IPS DF 6.9 (cell line): ENCODE data around the gene TNFAIP2.
A peak's percentile ranks its signal among the peaks of the same experiment; 100 is the strongest.

ENCODE experiments used
- DNase-seq: peaks from one replicate; pipeline ENCODE4 v3.0.0-alpha.2; 2013; ENCODE audit warnings: low read depth, low spot score
- H3K27ac ChIP-seq: one replicate; pipeline ENCODE4 v1.5.1; 2013; ENCODE audit warnings: low read length, control low read depth
- H3K27me3 ChIP-seq: 2 replicates; pipeline ENCODE4 v1.6.1; 2013; ENCODE audit warnings: mild to moderate bottlenecking, low read length; ENCODE audit not compliant: control insufficient read depth, insufficient read depth
- H3K36me3 ChIP-seq: 2 replicates; pipeline ENCODE4 v1.6.1; 2013; ENCODE audit warnings: low read length; ENCODE audit not compliant: control insufficient read depth, insufficient read depth
- H3K4me1 ChIP-seq: 2 replicates; pipeline ENCODE4 v1.6.1; 2013; ENCODE audit warnings: low read length; ENCODE audit not compliant: control insufficient read depth, insufficient read depth
- H3K4me3 ChIP-seq: 2 replicates; pipeline ENCODE4 v1.5.1; 2013; ENCODE audit warnings: mild to moderate bottlenecking, low read length
- H3K9me3 ChIP-seq: 2 replicates; pipeline ENCODE4 v1.6.1; 2013; ENCODE audit warnings: low read length, inconsistent platforms; ENCODE audit not compliant: control insufficient read depth, insufficient read depth
- WGBS: extraction: QIAGEN DNeasy Blood & Tissue Kit; methylation state at CpG from one replicate; pipeline ENCODE4 v1.1.7; 2013; ENCODE audit warnings: mixed read lengths, missing lambda C conversion rate; ENCODE audit not compliant: insufficient read length, insufficient coverage; 5-methylcytosine and 5-hydroxymethylcytosine counted together

The TNFAIP2 gene

DNA sequence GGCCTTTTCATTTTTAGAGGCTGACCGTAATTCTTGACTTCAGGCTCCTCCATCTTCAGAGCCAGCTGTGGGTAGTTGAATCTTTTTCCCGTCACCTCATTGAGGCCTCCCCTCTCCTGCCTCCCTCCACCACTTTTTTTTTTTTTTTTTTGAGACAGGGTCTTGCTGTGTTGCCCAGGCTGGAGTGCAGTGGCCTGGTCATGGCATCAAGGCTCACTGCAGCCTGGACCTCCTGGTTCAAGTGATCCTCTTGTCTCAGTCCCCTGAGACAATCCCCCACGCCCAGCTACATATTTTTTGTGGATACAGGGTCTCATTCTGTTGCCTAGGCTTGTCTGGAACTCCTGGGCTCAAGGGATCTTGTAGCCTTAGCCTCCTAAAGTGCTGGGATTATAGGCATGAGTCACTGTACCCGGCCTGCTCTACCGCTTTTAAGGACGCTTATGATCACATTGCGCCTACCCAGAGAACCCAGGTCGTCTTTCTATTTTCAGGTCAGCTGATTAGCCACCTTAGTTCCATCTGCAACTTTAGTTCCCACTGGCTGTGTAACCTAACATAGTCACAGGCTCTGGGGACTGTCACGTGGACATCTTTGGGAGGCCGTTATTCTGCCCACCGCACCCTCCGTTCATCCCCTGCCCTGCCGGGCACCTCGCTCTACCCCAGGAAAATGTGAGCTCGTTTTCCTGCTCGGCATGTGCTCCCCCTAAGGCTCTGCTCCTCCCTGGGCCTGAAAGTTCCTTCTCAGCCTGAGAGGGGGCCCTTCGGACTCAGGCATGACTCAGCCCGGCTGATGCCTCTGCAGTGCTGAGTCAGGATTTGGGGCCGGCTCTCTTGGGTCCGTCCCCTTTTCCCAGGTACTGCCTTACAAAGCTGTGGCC lies 13.4 kb downstream of the TNFAIP2 start:
- Histone ChIP-seq H3K4me3 (no peak overlapping the region), H3K9me3 (no peaks in the 10 kb centered on the region), H3K27me3 (no peaks in the 10 kb centered on the region), H3K27ac (no peak overlapping the region), H3K4me1 (peaks cover 7% of the 10 kb centered on the region; the same call in 1 of the 2 replicates), H3K36me3 (peaks cover 13% of the 10 kb centered on the region)
- WGBS = no CpG with 5 or more reads among the region's 20 CpGs
- DNase-seq = no peak

DNA sequence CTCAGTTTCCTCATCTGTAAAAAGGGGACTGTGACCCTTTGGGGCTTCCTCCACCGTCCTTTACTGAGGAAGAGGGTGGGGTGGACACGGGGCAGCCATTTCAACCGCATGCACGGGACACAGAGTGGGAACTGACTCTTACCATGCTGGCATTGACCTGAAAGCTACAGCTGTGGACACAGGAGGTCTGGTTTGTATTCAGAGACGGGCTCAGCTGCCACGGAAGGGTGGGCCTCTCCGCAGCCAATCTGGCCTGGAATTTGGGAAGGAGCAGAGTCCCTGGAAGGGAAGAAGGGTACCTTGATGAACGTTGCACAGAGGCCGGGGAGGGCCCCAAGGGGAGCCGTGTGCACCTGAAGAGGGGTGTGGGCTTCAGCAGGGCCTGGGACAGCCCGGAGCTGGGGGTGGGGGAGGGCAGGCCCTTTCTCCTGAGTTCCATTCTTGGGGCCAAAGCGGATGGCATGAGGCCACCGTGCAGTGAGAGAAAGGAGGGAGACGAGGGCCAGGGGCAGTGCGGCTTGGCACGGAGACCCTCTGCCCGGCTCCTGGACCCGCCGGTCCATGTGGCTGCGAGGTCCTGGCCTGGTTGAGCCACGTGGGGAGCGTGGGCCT lies 14.5 kb downstream of the TNFAIP2 start:
- Histone ChIP-seq H3K9me3 (no peaks in the 10 kb centered on the region), H3K4me1 (peaks cover 7% of the 10 kb centered on the region; the same call in 1 of the 2 replicates), H3K36me3 (peaks cover 11% of the 10 kb centered on the region), H3K27me3 (no peaks in the 10 kb centered on the region), H3K4me3 (no peak overlapping the region), H3K27ac (no peak overlapping the region)
- no peak for DNase-seq
- no CpG with 5 or more reads among the region's 22 CpGs for WGBS

- no CpG with 5 or more reads among the region's 66 CpGs for WGBS
- H3K4me3 ChIP-seq = peak overlapping the region; percentile 21; the same call in 1 of the 2 replicates
- H3K4me1 ChIP-seq = peaks cover 7% of the 10 kb centered on the region; the same call in 1 of the 2 replicates
- H3K36me3 ChIP-seq = peaks cover 5% of the 10 kb centered on the region; the same call in 1 of the 2 replicates
- H3K27ac ChIP-seq = no peak overlapping the region
- no peaks in the 10 kb centered on the region for H3K9me3 ChIP-seq
- no peak for DNase-seq
- no peaks in the 10 kb centered on the region for H3K27me3 ChIP-seq
Observed at GRCh38 chr14:103138301-103139131, 15.3 kb downstream of the TNFAIP2 start.

- Histone ChIP-seq H3K27ac (no peak overlapping the region), H3K27me3 (no peaks in the 10 kb centered on the region), H3K4me3 (peak overlapping the region; percentile 21; the same call in 1 of the 2 replicates), H3K4me1 (peaks cover 7% of the 10 kb centered on the region; the same call in 1 of the 2 replicates), H3K36me3 (no peaks in the 10 kb centered on the region; the same call in 1 of the 2 replicates), H3K9me3 (no peaks in the 10 kb centered on the region)
- DNase-seq = no peak
- no CpG with 5 or more reads among the region's 29 CpGs for WGBS
Observed at GRCh38 chr14:103139132-103140025, 16.1 kb downstream of the TNFAIP2 start.

- H3K4me1 ChIP-seq = peaks cover 7% of the 10 kb centered on the region; the same call in 1 of the 2 replicates
- H3K4me3 ChIP-seq = no peak overlapping the region
- no peak for DNase-seq
- H3K27me3 ChIP-seq = no peaks in the 10 kb centered on the region
- H3K27ac ChIP-seq = no peak overlapping the region
- no peaks in the 10 kb centered on the region for H3K36me3 ChIP-seq
- H3K9me3 ChIP-seq = no peaks in the 10 kb centered on the region
- no CpG with 5 or more reads among the region's 12 CpGs for WGBS
Observed at GRCh38 chr14:103140316-103141109, 17.3 kb downstream of the TNFAIP2 start.

- no peaks in the 10 kb centered on the region for H3K27me3 ChIP-seq
- H3K4me3 ChIP-seq = no peak overlapping the region
- H3K9me3 ChIP-seq = no peaks in the 10 kb centered on the region
- H3K27ac ChIP-seq = no peak overlapping the region
- no peaks in the 10 kb centered on the region for H3K36me3 ChIP-seq
- WGBS = no CpG with 5 or more reads among the region's 8 CpGs
- no peak for DNase-seq
- H3K4me1 ChIP-seq = peaks cover 7% of the 10 kb centered on the region; the same call in 1 of the 2 replicates
Observed at GRCh38 chr14:103141117-103141796, 18.0 kb downstream of the TNFAIP2 start.

DNA sequence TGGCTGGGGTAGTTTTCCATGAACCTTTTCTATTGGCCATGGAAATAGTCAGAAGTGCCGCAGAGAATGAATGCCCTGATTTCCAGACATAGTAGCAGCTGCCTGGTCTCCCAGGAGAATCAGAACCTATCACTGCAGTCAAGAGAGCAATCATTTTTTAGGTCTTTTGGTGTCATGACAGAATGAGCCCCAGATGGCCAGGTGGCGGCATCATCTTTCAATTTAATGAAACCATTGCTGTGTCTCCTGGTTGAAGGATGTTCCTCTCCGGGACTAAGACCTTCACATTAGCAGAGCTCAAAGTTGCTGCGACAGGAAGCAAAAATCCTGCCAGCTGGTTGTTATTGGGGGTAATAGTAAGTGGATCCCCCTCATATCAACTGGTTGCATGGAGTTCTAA lies 18.8 kb downstream of the TNFAIP2 start:
- Histone ChIP-seq H3K27ac (no peak overlapping the region), H3K9me3 (no peaks in the 10 kb centered on the region), H3K36me3 (no peaks in the 10 kb centered on the region), H3K4me1 (peaks cover 7% of the 10 kb centered on the region; the same call in 1 of the 2 replicates), H3K27me3 (no peaks in the 10 kb centered on the region), H3K4me3 (no peak overlapping the region)
- DNase-seq = no peak
- WGBS = no CpG with 5 or more reads among the region's 4 CpGs

DNA sequence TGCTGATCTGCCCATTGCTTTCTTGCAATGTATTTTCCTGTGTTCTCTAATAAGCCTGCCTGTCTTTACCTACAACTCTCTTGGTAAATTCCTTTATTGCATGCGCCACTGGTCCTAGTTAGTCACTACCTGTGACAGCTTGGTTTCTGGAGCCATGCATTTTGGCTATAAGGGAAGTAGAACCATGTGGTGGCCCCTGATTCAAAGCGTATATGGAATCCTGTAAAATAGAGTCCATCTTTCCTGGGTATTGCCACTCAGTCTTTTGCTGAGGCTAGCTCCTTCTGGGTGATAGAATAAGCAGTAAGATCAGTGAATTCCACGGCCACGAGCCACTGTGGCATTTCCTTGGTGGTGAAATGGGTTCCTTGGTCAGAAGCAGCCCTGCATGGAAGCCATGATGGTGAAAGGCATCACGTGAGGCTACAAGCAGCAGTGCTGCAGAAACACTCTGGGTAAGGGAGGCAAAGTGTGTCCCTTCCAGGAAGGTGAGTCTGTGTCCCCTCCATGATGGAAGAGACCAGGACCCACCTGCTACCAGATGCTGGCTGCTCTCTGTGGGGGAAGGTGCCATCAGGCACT lies 19.6 kb downstream of the TNFAIP2 start:
- Histone ChIP-seq H3K9me3 (no peaks in the 10 kb centered on the region), H3K36me3 (no peaks in the 10 kb centered on the region), H3K27me3 (no peaks in the 10 kb centered on the region), H3K27ac (no peak overlapping the region), H3K4me3 (no peak overlapping the region), H3K4me1 (peaks cover 6% of the 10 kb centered on the region; the same call in 1 of the 2 replicates)
- no CpG with 5 or more reads among the region's 5 CpGs for WGBS
- no peak for DNase-seq
